Ovary (tissue), 3 donors: ENCODE data around the gene DNAJC1.

Experiments
- EP300 ChIP-seq: sonication (generic); formaldehyde crosslinking; IDR thresholded peaks from one replicate; pipeline ENCODE4 v1.6.1; 2017; ENCODE audit warnings: antibody characterized with exemption
- POLR2A ChIP-seq: fragments of 450-650 bp; IDR thresholded peaks from one replicate; pipeline ENCODE4 v1.6.1; 2017; ENCODE audit warnings: antibody characterized with exemption, mild to moderate bottlenecking, moderate library complexity
- TF ChIP-seq, protein P1 (sequence below), 3 donors: fragments of 450-650 bp in 2 of 3; fragments of 200-600 bp in 1 of 3; IDR thresholded peaks; one replicate each; pipeline versions ENCODE4 v1.5.1 to v1.8.0; 2016 to 2022; ENCODE audit warnings: antibody characterized with exemption in 3 of 3, mild to moderate bottlenecking in 1 of 3
- donor health status: DM: no; HTN: no; CAD: no.

- TF ChIP-seq, protein P1, sequence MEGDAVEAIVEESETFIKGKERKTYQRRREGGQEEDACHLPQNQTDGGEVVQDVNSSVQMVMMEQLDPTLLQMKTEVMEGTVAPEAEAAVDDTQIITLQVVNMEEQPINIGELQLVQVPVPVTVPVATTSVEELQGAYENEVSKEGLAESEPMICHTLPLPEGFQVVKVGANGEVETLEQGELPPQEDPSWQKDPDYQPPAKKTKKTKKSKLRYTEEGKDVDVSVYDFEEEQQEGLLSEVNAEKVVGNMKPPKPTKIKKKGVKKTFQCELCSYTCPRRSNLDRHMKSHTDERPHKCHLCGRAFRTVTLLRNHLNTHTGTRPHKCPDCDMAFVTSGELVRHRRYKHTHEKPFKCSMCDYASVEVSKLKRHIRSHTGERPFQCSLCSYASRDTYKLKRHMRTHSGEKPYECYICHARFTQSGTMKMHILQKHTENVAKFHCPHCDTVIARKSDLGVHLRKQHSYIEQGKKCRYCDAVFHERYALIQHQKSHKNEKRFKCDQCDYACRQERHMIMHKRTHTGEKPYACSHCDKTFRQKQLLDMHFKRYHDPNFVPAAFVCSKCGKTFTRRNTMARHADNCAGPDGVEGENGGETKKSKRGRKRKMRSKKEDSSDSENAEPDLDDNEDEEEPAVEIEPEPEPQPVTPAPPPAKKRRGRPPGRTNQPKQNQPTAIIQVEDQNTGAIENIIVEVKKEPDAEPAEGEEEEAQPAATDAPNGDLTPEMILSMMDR (IDR thresholded peaks at IDR 0.05), result no peak
- TF ChIP-seq POLR2A, result no peak
- no peak for TF ChIP-seq EP300
These were observed 96.1 kb downstream of the DNAJC1 start for GRCh38 chr10:21907436-21907835.
